GM19397 (cell line): ENCODE data around the gene TIMM10.

ENCODE experiments used
- ATAC-seq: cut with Tn5 transposase; IDR thresholded peaks from one replicate; pipeline ENCODE4 v1.9.1; 2021; ENCODE audit warnings: mild to moderate bottlenecking, moderate library complexity; ENCODE audit not compliant: unreplicated experiment

TIMM10 gene

DNA sequence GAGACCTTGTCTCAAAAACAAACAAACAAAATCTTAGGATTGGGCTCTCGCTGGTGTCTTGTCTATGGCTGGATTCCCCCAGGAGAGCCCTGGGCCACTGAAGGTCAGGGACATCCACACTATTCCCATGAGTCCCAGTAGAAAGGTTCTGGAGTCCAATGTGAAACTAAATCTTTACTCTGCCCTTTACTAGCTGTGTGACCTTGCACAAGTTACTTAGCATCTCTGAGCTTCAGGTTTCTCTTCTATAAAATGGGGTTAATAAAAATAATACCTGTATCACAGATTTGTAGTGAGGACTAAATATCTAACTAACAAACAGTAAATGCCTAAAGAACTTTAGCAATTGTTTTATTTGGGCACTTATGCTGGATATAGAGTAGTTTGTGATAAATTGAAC is 24.0 kb downstream of the TIMM10 start:
- ATAC-seq: no peak

DNA sequence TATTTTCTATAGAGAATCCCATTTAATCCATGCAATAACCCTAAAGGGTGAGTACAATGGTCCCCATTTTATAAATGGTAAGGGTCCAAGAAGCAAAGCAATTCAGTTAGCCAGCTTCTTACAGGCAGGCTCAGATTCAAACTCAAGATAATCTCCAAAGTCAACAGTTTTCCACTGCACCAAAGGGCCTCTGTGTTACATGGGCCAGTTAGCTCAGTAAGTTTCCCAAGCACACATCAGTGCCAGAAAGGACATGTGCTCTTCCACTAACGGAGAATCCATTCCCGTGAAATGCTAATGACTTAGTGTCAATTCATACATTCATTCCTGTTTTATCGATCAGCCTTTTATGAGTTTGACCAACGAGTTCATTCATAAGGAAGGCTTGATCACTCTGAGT is 26.0 kb downstream of the TIMM10 start:
- no peak for ATAC-seq

GRCh38 chr11:57502870-57503269 is 27.7 kb downstream of the TIMM10 start:
- no peak for ATAC-seq

GRCh38 chr11:57502376-57502775 is 28.2 kb downstream of the TIMM10 start:
- no peak for ATAC-seq

GRCh38 chr11:57501953-57502352 is 28.6 kb downstream of the TIMM10 start:
- no peak for ATAC-seq

GRCh38 chr11:57500926-57501325 is 29.6 kb downstream of the TIMM10 start:
- no peak for ATAC-seq

DNA sequence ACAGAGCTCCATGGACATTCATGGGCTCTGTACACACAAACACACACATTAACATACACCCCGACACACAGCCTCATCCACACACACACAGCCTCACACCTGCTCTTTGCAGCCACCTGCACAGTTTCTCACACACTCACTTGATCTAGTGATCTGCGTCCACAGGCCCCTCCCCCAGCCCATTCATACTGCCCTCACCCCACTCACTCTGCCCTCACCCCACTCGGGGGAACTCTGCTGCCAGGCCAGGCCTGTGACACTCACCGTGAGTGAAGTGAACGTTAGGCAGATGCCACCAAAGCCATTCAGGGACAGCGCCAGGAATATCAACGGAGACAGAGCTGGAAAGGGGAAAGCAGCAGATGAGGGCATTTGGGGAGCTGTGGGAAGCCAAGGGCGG is 30.0 kb downstream of the TIMM10 start:
- no peak for ATAC-seq

- ATAC-seq: peak; percentile 8
Measured at GRCh38 chr11:57499983-57500461, 30.5 kb downstream of the TIMM10 start.

DNA sequence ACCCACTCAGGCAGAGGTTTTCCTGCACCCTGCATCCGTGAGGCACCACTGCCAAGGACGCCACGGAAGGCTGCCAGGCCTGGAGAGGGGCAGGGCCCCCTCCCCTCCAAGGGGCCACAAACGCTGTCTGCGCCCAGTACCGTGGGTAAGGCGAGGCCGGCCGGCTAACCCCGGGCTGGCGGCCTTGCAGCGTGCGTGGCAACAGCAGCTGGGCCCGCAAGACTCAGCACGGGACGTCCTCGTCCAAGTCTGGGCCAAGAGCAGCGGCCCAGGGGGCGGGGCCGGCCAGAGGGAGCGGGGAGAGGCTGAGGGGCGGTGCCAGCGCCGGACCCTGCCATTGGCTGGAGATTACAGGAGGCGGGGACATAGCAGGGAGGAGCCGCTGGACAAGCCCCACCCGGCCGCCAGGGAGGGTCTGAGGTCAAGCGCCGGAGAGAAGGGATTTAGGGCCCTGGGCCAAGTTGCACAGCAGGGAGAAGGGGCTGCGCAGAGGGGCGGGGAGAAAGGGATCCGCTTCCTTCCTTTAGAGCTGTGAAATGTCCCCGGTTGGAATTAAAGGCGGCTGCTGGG is 31.1 kb downstream of the TIMM10 start:
- ATAC-seq: peak; percentile 97

GRCh38 chr11:57498540-57498939 is 32.0 kb downstream of the TIMM10 start:
- ATAC-seq: no peak

GRCh38 chr11:57497303-57498247 is 33.0 kb downstream of the TIMM10 start:
- no peak for ATAC-seq

- ATAC-seq: no peak
Measured at GRCh38 chr11:57496109-57496820, 34.3 kb downstream of the TIMM10 start.

DNA sequence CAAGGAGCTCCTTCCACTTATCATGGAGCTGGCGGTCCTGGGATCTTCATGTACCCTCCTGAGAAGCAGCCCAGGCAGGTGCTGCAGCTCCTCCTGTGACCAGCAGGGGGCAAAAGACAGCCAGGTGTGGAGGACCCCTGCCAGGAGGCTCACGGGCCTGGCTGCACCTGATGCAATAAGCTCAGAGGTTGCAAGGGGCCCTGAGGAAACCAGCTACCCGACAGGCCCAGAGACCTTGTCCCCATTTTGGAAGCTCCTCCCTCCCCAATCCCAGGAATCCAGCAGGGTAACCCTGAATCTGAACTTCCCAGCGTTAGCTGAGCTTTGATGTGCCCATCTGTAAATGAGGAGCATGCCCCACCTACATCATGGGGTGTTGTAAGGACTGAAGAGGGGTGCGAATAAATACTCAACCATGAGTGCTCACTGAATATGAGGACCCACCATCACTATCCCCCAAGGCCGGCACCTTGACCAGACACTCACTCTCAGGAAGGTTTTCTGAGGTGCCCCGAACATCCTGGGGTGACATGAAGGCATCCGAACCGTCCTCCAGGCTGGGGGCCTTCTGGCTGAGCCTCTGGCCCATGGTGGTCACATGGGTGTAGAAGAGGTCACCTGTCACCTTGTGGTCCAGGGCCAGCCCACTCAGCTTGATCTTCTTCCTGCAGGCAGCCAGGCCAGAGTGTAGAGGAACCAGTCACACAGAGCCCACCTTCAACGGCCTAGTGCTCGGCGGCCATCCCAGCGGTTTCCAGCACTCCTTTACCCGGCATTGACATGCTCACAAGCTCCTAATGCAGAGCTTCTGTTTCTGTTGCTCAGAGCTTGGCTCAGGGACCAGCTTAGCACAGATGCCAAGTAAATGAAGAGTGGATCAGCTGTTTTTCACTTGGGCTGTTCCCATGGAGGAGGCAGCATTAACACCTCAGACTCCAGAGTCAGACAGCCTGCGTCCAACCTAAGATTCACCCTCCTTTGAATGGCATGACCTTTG is 36.7 kb downstream of the TIMM10 start:
- peak; percentile 68 for ATAC-seq

DNA sequence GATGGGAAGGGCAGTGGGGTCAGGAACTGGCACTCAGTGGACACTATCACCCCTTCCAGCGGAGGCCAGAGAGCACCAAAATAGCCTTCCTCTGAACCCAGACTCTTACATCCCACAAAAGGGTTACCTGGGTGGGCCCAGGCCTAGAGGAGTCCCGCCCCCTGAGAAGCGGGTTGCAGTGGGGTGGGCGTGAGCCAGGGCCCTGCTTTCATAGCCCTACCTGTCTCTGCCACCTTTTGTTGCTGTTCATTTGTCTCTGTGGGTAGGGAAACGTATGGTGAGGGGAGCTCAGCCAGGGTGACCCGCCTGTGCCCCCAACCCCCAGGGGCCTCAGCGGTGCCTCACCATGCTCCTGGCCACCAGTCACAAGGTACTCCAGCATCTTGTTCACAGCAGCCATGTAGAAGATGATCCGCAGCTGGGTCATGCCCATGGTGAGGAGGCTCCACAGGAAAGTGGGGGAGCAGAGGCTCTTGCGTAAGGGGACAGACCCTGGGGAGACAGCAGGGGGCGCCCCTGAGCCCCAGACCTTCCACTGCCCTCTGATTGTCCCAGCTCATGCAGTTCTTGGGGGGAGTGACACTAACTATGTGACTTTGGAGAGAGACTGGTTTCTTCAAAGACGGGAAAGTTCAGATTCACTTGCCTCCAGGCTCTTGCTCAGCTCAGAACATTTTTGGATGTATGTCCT is 39.0 kb downstream of the TIMM10 start:
- no peak for ATAC-seq

DNA sequence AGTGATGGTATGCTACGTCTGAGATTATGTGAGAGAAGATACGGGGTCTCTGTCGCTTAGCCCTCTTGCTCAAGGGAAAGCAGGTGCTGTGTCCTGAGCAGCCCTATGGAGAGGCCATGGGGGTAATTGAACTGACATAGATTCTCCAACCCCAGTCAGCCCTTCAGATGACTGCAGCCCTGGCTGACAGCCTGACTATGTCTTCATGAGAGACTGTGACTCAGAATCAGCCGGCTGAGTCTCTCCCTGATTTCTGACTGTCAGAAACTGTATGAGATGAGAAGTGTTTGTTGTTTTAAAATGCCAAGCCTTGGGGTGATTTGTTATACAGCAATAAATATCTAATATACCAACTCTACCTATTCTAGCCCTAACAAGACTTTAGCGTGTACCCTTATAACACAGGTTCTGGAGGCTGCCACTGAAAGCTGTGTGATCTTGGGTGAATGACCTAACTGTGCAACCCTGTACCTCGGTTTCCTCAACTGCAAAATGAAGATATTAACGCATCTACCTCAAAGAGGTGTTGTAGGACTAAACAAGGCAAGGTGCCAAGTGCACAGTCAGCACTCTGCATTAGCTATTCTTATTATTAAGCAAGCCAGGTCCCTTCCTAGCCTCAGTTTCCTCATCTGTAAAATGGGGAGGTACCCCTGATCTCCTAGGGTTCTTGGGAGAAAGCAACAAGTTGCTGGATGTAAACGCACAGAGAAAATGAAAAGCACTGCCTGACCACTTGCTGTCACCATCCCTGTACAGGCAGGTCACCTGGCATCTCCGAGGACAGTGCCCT is 39.9 kb downstream of the TIMM10 start:
- no peak for ATAC-seq

DNA sequence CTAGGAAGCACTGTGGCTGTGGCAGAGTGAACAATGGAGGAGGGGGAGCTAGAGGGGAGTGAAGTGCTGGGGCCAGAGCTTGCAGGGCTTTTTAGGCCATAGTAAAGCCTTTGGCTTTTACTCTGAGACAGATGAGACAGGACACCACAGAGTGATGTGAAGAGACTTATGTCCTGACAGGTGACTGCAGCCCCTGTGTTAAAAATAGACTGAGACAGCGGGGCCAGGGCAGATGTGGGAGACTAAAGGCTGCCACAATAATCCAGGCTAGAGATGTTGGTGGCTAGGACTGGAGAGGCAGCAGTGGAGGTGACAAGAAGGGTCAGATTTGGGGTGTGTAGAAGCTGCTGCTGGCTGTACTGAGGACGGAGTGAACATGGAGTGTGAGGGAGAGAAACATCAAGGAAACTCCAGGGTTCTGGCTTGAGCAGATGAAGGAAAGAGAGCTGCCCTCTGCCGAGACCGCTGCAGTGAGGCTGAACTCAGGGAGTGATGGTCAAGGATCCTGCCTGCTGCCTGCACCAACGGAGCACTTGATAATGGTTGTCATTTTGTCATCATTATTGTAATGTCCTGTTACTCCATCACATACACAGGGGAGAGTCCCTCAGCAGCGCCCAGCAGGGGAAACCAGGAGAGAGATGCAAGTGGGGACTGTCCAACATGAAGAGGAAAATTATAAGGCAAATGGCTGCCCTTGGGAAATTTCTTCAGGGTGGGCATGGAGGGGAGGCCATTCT is 42.5 kb downstream of the TIMM10 start:
- no peak for ATAC-seq

GRCh38 chr11:57487021-57487778 is 43.4 kb downstream of the TIMM10 start:
- ATAC-seq: no peak
